ENCODE results near the gene NUB1. TPM values are rescaled to one million over a fixed set of nuclear protein-coding genes. Genes with fewer than 3 reads are reported as not detected.

The NUB1 gene
- polyA plus RNA-seq, 3 donors: 32.0 to 39.2 (median 37.2) TPM

DNA sequence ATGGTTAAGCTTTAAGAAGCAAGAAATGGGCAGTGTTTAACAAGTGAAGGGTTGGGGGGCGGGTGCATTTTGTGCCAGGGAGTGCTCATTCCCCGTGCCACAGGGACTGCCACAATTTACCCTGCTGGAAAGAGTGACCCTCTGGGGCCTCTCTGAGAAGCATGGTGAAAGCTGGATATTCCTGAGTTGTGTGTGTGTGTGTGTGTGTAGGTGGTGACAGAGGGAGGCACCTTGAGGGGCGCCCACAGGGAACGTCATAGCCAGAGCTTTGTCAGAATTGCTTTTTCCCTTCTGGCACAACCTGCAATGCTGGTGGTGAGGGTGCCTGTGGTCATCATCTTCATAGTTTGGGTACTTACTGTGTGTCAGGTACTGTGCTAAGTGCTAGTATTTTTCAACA lies 70.7 kb downstream of the NUB1 start:
- intact Hi-C loops (cut with micrococcal nuclease): no loop called here
- Histone ChIP-seq H3K4me1 (ENCODE audit: control insufficient read depth in 1 of 2, insufficient read depth in 2 of 2, low read length in 2 of 2) (peaks cover 53 to 60% of the 10 kb centered on the region in 2 donors), H3K4me3 (replicated peaks in 1 of 3; ENCODE audit: low read depth in 2 of 3, low read length in 3 of 3) (no peak overlapping the region), H3K27me3 (ENCODE audit: control insufficient read depth in 2 of 2, insufficient read depth in 2 of 2, low read length in 2 of 2) (peaks cover 25 to 47% of the 10 kb centered on the region in 2 donors), H3K9me3 (replicated peaks in 1 of 2; ENCODE audit: control insufficient read depth in 1 of 2, insufficient read depth in 1 of 2, low read length in 2 of 2) (peaks cover 0 to 10% of the 10 kb centered on the region in 2 donors), H3K79me2 (ENCODE audit: insufficient read depth, low read length) (no peaks in the 10 kb centered on the region), H3K27ac (ENCODE audit: low read depth in 1 of 2, low read length in 2 of 2) (no peak overlapping the region), H3K4me2 (replicated peaks; ENCODE audit: extremely low read depth, low read length, poor library complexity, severe bottlenecking) (no peak overlapping the region), H3K36me3 (replicated peaks in 1 of 2; ENCODE audit: control insufficient read depth in 1 of 2, insufficient read depth in 2 of 2, low read length in 2 of 2) (no peaks in the 10 kb centered on the region), H4K20me1 (ENCODE audit: insufficient read depth, low read length) (no peaks in the 10 kb centered on the region), H3K9ac (ENCODE audit: insufficient read depth, low read length, poor library complexity, severe bottlenecking) (no peak overlapping the region), H2AFZ (ENCODE audit: insufficient read depth, low read depth, low read length, poor library complexity, severe bottlenecking) (no peak overlapping the region)
- Mint-ChIP-seq H3K4me3 (peak overlapping the region in 1 of 2 donors; percentile 88), H3K9me3 (peaks cover 3 to 25% (median 17%) of the 10 kb centered on the region in 7 donors), H3K27me3 (ENCODE audit: low read depth in 3 of 3) (peaks cover 48 to 55% (median 54%) of the 10 kb centered on the region in 3 donors), H3K27ac (no peak overlapping the region), H3K36me3 (peaks cover 14 to 19% of the 10 kb centered on the region in 2 donors), H3K4me1 (peaks cover 54% of the 10 kb centered on the region)
- TF ChIP-seq, protein P1, sequence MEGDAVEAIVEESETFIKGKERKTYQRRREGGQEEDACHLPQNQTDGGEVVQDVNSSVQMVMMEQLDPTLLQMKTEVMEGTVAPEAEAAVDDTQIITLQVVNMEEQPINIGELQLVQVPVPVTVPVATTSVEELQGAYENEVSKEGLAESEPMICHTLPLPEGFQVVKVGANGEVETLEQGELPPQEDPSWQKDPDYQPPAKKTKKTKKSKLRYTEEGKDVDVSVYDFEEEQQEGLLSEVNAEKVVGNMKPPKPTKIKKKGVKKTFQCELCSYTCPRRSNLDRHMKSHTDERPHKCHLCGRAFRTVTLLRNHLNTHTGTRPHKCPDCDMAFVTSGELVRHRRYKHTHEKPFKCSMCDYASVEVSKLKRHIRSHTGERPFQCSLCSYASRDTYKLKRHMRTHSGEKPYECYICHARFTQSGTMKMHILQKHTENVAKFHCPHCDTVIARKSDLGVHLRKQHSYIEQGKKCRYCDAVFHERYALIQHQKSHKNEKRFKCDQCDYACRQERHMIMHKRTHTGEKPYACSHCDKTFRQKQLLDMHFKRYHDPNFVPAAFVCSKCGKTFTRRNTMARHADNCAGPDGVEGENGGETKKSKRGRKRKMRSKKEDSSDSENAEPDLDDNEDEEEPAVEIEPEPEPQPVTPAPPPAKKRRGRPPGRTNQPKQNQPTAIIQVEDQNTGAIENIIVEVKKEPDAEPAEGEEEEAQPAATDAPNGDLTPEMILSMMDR (IDR thresholded peaks at IDR 0.05): no peak
- DNase-seq: no peak
- WGBS (ENCODE audit: insufficient coverage): 88% methylated on average over 4 of the region's 4 CpGs

DNA sequence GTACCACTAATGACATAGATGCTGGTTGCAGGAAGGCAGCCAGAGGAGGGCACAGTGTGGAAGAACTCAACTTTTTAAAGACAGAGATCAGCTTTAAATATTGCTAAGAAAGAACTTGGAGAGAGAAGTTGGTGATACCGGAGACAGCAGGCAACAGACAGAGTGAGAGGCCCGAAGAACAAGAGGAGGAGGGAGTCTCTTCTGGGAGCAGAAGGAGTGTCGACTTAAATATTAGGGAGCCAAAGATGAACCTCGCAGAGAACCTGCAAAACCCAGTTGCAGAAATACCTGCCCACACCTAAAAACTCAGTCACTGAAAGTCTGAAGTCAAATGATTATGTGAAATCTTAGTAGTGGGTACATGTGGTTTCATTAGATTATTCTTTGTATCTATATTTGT lies 71.6 kb downstream of the NUB1 start:
- H3K27me3 ChIP-seq (ENCODE audit: control insufficient read depth in 2 of 2, insufficient read depth in 2 of 2, low read length in 2 of 2): peaks cover 25 to 41% of the 10 kb centered on the region in 2 donors
- intact Hi-C loops (cut with micrococcal nuclease): no loop called here

More for the DNA sequence above, 71.6 kb downstream of the NUB1 start:
- Mint-ChIP-seq H3K4me3 (peak overlapping the region in 1 of 2 donors; percentile 35), H3K36me3 (peaks cover 16 to 22% of the 10 kb centered on the region in 2 donors), H3K27me3 (ENCODE audit: low read depth in 3 of 3) (peaks cover 39 to 47% (median 45%) of the 10 kb centered on the region in 3 donors), H3K9me3 (peaks cover 3 to 27% (median 17%) of the 10 kb centered on the region in 7 donors), H3K27ac (no peak overlapping the region), H3K4me1 (peaks cover 57% of the 10 kb centered on the region)
- Histone ChIP-seq H2AFZ (ENCODE audit: insufficient read depth, low read depth, low read length, poor library complexity, severe bottlenecking) (no peak overlapping the region), H3K4me2 (replicated peaks; ENCODE audit: extremely low read depth, low read length, poor library complexity, severe bottlenecking) (no peak overlapping the region), H3K4me3 (replicated peaks in 1 of 3; ENCODE audit: low read depth in 2 of 3, low read length in 3 of 3) (no peak overlapping the region), H3K9me3 (replicated peaks in 1 of 2; ENCODE audit: control insufficient read depth in 1 of 2, insufficient read depth in 1 of 2, low read length in 2 of 2) (peaks cover 0 to 10% of the 10 kb centered on the region in 2 donors), H3K79me2 (ENCODE audit: insufficient read depth, low read length) (no peaks in the 10 kb centered on the region), H3K36me3 (replicated peaks in 1 of 2; ENCODE audit: control insufficient read depth in 1 of 2, insufficient read depth in 2 of 2, low read length in 2 of 2) (no peaks in the 10 kb centered on the region), H3K9ac (ENCODE audit: insufficient read depth, low read length, poor library complexity, severe bottlenecking) (no peak overlapping the region), H3K27ac (ENCODE audit: low read depth in 1 of 2, low read length in 2 of 2) (no peak overlapping the region), H3K4me1 (ENCODE audit: control insufficient read depth in 1 of 2, insufficient read depth in 2 of 2, low read length in 2 of 2) (peaks cover 55 to 61% of the 10 kb centered on the region in 2 donors), H4K20me1 (ENCODE audit: insufficient read depth, low read length) (no peaks in the 10 kb centered on the region)
- TF ChIP-seq, protein P1 (IDR thresholded peaks at IDR 0.05): no peak
- DNase-seq: no peak
- 100% methylated on average over 1 of the region's 4 CpGs for WGBS (ENCODE audit: insufficient coverage)

Data from CD14-positive monocyte (primary cell).